NK-92 treated with Interleukin-12 subunit alpha and Interleukin-12 subunit beta, amount 100 ng/mL, for 24 hours (cell line): ENCODE results near the gene OR11H7.
"Not testable (repeated sequence)": the region's sequence is repeated elsewhere in the genome, so short reads cannot be mapped to it uniquely, and the experiment has no call there.

Experiments
- DNase-seq: peaks from one replicate; lab custom pipeline; 2025; lab: John Stamatoyannopoulos, UW

OR11H7 gene

DNA sequence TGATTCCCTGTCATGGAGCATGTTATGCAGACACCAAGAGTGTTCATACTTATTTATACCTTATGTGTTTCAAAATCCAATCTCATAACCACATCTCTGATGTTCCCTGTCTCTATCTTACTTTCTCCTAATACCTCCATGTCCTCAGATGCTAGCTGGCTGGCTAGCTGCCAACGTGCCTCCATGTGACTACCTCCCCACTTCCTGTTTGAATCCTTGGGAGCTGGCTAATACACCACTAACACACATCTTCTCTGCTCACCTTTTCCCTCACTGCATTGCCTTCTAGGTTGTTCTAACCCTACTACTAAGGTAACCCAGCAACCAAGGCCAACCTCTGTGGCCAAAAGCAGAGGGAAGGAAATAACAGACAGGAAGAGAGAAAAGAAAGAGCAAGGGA lies 49.6 kb downstream of the OR11H7 start:
- no peak for DNase-seq

- DNase-seq = not testable (repeated sequence)
Measured at GRCh38 chr14:20280265-20280664, 51.5 kb downstream of the OR11H7 start.
